ENCODE measurements around the gene EFHC1. TPM values are rescaled to one million over a fixed set of nuclear protein-coding genes. Genes with fewer than 3 reads are reported as not detected.

Gene EFHC1
- total and polyA plus RNA-seq, 8 donors = 7.2 to 54.3 (median 35.5) TPM

- Histone ChIP-seq H3K4me1 (peaks cover 4 to 44% (median 32%) of the 10 kb centered on the region in 4 donors), H3K4me3 (no peak overlapping the region), H3K9me3 (no peaks in the 10 kb centered on the region), H3K27me3 (no peaks in the 10 kb centered on the region), H3K27ac (peak overlapping the region in 4 of 5 donors; percentile 26 to 67 (median 38)), H3K36me3 (no peaks in the 10 kb centered on the region)
- DNase-seq = peak in 1 of 2 donors; percentile 88
- 0 to 7% (median 0%) methylated on average over 1 of the region's 1 CpG for WGBS, 5 donors
- TF ChIP-seq POLR2AphosphoS5 (IDR thresholded peaks at IDR 0.05) = peak in 1 of 3 donors; percentile 46
- TF ChIP-seq EP300 (IDR thresholded peaks at IDR 0.05) = no peak
- peak in 6 of 7 experiments; percentile 12 to 87 (median 77) for TF ChIP-seq CTCF (IDR thresholded peaks at IDR 0.05)
- intact Hi-C loops (cut with DNase I; ENCODE audit: low total_unique reads) = loop anchor here (5.0 to 10.0 kb wide), 2 partner anchors 178 to 251 kb away; no protein-coding TSS in a partner anchor
Measured at GRCh38 chr6:52416629-52417151, 3.5 kb upstream of the EFHC1 start.

- Histone ChIP-seq H3K27ac (peak overlapping the region; percentile 26 to 68 (median 49)), H3K36me3 (no peaks in the 10 kb centered on the region), H3K9me3 (no peaks in the 10 kb centered on the region), H3K4me3 (no peak overlapping the region), H3K4me1 (peaks cover 4 to 44% (median 33%) of the 10 kb centered on the region in 4 donors), H3K27me3 (no peaks in the 10 kb centered on the region)
- 34 to 61% (median 41%) methylated on average over 5 of the region's 5 CpGs for WGBS, 5 donors
- TF ChIP-seq POLR2AphosphoS5 (IDR thresholded peaks at IDR 0.05) = peak in 2 of 3 donors; percentile 43 to 80
- no peak for TF ChIP-seq EP300 (IDR thresholded peaks at IDR 0.05)
- no peak for TF ChIP-seq POLR2A (IDR thresholded peaks at IDR 0.05)
- TF ChIP-seq CTCF (IDR thresholded peaks at IDR 0.05) = no peak
- intact Hi-C loops (cut with DNase I; ENCODE audit: low total_unique reads) = loop anchor here (5.0 to 10.0 kb wide), 2 partner anchors 177 to 250 kb away; no protein-coding TSS in a partner anchor
- DNase-seq = peak; percentile 49 to 79
Measured at GRCh38 chr6:52417675-52418111, 2.4 kb upstream of the EFHC1 start.

GRCh38 chr6:52418606-52419005, 1.5 kb upstream of the EFHC1 start:
- 62 to 85% (median 78%) methylated on average over 2 of the region's 2 CpGs for WGBS, 5 donors
- Histone ChIP-seq H3K27ac (no peak overlapping the region), H3K4me1 (peaks cover 4 to 44% (median 33%) of the 10 kb centered on the region in 4 donors), H3K36me3 (no peaks in the 10 kb centered on the region), H3K4me3 (no peak overlapping the region), H3K9me3 (no peaks in the 10 kb centered on the region), H3K27me3 (no peaks in the 10 kb centered on the region)
- intact Hi-C loops (cut with DNase I; ENCODE audit: low total_unique reads) = loop anchor here (5.0 to 10.0 kb wide), 2 partner anchors 176 to 249 kb away; no protein-coding TSS in a partner anchor
- no peak for DNase-seq
- TF ChIP-seq POLR2A (IDR thresholded peaks at IDR 0.05) (no peak), POLR2AphosphoS5 (IDR thresholded peaks at IDR 0.05) (no peak), CTCF (IDR thresholded peaks at IDR 0.05) (no peak), EP300 (IDR thresholded peaks at IDR 0.05) (no peak)

- peak in 1 of 2 donors; percentile 69 for DNase-seq
- TF ChIP-seq EP300 (IDR thresholded peaks at IDR 0.05) (no peak), POLR2A (IDR thresholded peaks at IDR 0.05) (no peak), CTCF (IDR thresholded peaks at IDR 0.05) (no peak)
- intact Hi-C loops (cut with DNase I; ENCODE audit: low total_unique reads) = loop anchor here (10.0 kb wide), 1 partner anchor 74 kb away; no protein-coding TSS in a partner anchor
- peak overlapping the region; percentile 70 to 90 (median 80) for H3K4me3 ChIP-seq
- H3K4me1 ChIP-seq = peaks cover 4 to 44% (median 33%) of the 10 kb centered on the region in 4 donors
- H3K36me3 ChIP-seq = peaks cover 0 to 9% (median 2%) of the 10 kb centered on the region in 4 donors
- H3K27ac ChIP-seq = peak overlapping the region; percentile 35 to 92 (median 84)
- H3K9me3 ChIP-seq = no peaks in the 10 kb centered on the region
- H3K27me3 ChIP-seq = no peaks in the 10 kb centered on the region
- WGBS, 5 donors = 4 to 5% (median 5%) methylated on average over 21 of the region's 21 CpGs
Measured at GRCh38 chr6:52420668-52421358, 671 bp downstream of the EFHC1 start.
